GM21390 (cell line): ENCODE results near the gene INAFM2.

Experiments used
- ATAC-seq: cut with Tn5 transposase; IDR thresholded peaks from one replicate; pipeline ENCODE4 v1.9.1; 2021; ENCODE audit not compliant: unreplicated experiment

The INAFM2 gene

GRCh38 chr15:40323239-40323952 is at the start of gene INAFM2:
Gene INAFM2 (plus strand): TSS chr15:40323692. CDS start chr15:40324056, 364 bp downstream.
- ATAC-seq = peak; percentile 90

DNA sequence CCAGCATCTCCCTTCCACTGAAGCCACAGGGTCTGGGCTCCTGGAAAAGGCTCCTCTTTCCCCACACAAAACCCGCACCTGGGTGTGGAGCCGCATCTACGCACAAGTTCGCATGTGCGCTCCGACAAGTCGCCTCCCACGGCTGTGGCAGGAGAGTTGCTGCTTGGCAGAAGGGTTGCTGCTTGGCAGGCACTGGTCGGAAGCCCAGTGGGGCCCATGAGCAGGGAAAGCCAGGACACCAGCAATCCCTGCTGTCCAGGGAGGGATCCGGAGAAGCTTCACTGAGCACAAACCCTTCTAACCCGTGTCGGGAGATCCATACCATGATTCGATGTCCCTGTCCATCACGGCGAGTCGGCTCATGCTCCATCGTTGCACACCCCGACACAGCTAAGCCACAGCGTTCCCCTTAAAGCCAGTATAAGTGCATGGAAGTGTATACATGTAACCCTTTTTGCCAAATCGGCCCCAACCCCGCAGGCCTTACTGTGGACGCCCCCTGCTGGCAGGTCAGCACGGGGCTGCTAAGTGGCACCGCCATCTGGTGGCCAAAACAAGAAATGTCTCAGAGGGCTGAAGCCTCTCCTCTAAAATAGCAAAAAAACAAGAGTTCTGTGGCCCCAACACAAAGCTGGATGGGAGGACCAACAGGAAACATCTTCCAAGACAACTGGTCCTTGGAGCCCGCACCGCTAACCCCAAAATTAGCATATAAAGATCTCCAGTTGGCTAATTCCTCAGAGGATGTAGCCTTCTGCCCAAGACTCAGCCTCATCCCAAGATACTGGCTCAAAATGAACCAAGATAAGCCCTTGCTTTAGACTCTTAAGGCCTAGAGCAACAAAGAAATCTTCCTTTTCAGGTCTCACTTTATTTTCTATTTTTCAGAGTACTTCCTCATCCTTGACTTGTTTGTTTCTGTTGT is 48.9 kb upstream of the INAFM2 start:
- no peak for ATAC-seq

- no peak for ATAC-seq
These were observed 48.0 kb upstream of the INAFM2 start for GRCh38 chr15:40275523-40275922.

- no peak for ATAC-seq
These were observed 47.5 kb upstream of the INAFM2 start for GRCh38 chr15:40275954-40276353.

DNA sequence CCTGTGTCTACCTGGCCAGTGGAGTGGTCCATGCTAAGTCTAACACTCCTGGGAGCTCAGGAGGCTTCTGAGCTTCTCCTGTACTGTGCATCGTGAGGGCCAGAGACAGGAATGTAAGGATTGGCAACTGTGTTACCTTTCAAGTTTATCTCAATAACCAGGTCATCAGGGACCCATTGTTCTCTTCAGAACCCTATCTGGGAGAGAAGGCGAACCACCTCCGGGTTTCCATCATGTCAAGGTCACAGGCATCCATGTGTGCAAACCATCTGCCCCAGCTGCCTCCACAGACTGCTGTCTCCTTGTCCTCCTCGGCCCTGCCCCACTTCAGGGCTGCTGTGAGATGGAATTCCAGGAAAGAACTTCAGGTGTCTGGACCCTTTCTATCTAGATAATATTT is 46.6 kb upstream of the INAFM2 start:
- ATAC-seq = no peak

- ATAC-seq = no peak
These were observed 46.0 kb upstream of the INAFM2 start for GRCh38 chr15:40277471-40277870.

DNA sequence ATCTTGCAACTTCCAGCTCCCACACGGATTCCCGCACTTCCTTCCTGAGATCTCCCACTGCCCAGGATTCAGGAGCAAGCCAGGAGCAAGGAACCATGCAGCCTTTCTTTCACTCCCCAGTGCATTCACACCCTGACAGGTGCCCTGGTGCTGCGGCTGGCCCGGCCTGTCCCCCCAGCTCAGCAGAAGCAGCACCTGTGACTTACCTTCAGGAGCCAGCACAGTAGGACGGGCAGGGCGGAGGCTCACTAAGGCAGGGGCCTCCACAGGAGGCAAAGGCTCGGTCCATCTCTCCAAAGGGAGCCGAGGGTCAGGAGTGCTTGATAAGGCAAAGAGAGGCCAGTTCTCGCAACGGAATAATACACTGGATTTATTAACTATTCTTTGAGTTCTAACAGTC is 45.5 kb upstream of the INAFM2 start:
- ATAC-seq = no peak

- ATAC-seq = no peak
These were observed 43.9 kb upstream of the INAFM2 start for GRCh38 chr15:40279437-40280141.

DNA sequence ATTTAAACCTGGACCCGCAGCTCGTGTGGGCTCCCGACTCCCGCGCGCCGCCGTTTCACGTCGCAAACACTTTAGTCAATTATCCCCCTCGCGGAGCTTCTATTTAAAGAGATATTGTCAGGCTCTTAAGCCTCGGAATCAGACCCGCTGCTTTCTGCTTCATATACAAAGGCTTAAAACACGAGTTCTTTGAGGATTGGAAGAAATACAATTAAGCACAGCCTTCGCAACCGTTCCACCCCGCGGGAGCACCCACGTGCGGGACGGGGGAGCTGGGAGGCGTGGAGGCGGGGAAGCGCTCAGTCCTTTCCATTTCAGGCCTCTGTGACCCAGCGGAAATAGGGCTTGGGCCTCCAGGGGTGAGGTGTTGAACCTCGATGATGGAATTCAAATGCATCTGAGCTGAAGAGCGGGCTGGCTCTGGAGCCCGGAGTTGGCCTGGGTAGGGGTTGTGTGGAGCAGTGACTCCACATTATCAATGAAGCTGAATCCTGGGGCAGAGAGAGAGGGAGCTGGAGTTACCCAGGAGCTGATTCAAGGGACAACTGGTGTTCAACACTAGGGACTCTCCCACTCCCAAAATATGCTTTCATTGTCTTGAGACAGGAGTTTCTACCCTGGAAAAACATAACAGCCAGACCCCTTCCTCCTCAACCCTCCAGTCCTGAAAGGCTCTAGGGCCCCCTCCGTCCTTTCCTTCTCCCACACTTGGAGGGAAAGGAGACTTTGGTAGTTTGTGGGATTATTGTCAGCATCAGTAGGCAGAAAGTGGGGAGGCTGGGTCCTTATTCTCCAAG is 43.0 kb upstream of the INAFM2 start:
- ATAC-seq = no peak

GRCh38 chr15:40281057-40281800 is 42.3 kb upstream of the INAFM2 start:
- no peak for ATAC-seq

- no peak for ATAC-seq
These were observed 41.7 kb upstream of the INAFM2 start for GRCh38 chr15:40281801-40282146.

DNA sequence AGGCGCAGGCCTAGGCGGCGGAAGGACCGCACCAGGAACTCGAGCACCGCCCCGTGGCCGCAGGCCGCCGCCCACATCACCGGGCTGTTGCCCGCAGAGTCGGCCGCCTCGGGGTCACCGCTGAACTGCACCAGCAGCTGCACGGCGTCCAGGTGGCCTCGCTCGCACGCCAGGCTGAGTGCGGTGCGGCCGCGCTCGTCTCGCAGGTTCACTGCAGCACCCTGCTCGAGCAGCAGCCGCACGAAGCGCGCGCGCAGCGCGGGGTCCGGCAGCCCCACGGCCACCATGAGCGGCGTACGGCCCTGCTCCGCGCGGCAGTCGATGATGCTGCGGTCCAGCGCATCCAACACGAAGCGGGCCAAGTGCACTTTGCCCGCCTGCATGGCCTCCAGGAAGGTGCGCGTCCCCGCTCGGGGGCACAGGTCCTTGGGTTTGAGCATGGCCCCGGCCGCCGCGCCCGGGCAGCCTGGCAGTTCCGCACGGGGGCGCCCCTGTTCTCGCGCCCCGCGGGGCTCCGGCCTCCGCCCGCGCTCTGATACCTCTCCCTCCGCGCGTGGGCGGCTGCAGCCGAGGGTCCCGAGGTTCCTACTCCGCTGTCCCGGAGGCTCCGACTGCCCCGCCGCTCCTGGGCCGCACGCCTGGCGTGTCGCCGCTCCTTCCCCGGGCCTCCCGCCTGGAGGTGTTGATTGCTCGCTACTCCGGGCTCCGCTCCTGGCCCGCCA is 41.2 kb upstream of the INAFM2 start:
- ATAC-seq = peak; percentile 48

DNA sequence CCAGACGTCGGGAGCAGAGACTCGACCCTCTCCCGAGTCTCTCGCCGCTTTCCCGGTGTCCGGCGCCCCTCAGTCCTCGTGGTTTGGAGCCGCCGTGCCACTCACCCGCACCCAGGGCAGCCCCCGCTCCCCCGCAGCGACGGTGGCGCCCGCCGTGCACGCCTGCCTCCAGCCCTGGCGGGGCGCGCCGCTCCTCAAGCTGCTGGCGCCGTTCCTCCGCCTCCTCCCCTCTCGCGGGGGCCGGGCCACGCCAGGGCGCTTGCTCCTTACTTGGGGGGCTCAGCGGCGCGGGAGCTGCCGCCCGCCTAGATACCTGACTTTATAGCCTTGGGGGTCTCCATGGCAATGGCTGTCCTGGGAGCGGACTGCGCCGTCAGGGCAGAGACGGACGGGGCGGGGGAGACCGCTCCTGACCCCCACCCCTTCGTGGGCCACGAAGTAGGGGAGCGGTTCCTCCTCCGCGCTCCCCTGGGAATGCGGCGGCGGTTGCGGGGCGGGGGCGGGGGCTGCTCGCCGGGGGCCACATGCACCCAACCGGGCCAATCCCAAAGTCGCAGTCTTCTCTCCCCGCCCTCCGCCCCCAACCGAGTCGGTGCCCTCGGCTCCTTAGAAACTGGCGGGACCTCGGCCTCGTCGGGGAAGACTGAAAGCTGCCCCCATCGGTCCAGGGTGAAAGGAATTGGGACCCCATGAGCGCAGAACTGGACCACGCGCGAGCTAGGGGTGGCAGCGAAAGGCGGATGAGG is 40.5 kb upstream of the INAFM2 start, which contains the start of gene ANKRD63:
Gene ANKRD63, minus strand, starts transcription at position 196 of the 746 bp plus-strand sequence. CDS start 478 bp downstream, outside the sequence.
- ATAC-seq = peak; percentile 32

DNA sequence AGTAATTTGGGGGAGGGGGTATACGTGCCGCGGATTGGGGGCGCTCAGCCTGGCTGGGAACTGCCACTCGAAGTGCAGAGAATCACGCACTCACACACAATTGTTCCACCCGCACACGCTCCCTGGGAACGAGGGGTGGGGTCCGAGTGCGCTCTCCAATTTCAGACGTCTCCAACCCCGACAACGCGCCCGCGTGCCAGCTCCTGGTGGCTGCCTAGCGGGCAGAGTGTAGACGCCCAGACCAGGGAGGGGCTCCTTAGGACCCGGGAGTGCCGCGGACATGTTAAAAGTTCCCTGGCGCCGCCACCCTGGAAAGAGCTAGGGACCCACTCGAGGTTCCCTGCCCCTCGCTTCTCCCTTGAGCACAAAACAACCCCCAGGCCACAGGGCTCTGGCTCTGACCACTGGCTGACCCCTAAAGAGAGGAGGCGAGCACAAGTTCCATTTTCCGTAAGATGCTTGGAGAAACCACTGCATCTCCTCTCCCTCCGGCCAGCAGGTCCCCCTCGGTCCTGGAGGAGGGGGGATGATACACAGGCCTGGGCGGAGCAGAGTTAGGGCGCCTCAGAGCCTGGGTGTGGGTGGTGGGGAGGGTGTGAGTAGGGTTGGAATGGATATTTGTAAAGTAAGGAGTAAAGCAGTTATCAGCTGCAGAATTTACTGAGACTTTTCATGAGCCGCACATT is 39.7 kb upstream of the INAFM2 start:
- no peak for ATAC-seq

DNA sequence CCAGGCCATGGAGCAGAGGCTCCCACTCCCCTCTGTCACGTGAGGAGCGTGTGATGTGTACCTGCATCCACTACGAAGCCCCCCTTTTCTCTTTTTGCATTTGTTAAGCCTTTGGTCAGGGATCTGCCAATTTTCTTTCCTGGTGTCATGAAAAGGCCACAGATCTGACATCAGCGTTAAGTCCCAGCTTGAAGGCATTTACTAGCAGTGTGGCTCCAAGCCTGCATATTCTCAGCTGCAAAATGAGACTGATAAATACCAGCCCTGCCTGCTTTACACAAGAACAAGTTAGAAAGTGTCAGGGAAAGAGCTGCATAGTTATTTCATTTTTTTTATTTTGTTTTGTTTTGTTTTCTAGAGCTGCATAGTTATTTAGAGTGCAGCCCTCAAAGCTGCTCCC is 38.3 kb upstream of the INAFM2 start:
- no peak for ATAC-seq

- no peak for ATAC-seq
These were observed 37.9 kb upstream of the INAFM2 start for GRCh38 chr15:40285554-40286011.

- ATAC-seq = no peak
These were observed 37.4 kb upstream of the INAFM2 start for GRCh38 chr15:40286061-40286532.

- ATAC-seq = no peak
These were observed 36.7 kb upstream of the INAFM2 start for GRCh38 chr15:40286794-40287193.
